ENCODE results near the gene NKAIN4.
A peak's percentile ranks its signal among the peaks of the same experiment; 100 is the strongest.

The NKAIN4 gene

GRCh38 chr20:63216849-63217471 lies 37.3 kb downstream of the NKAIN4 start:
- no peak for DNase-seq

GRCh38 chr20:63216041-63216848 lies 38.0 kb downstream of the NKAIN4 start, which contains the start of gene YTHDF1:
Gene YTHDF1, minus strand, starts transcription at chr20:63216131. Its CDS starts 239 bp downstream, at chr20:63215892.
- DNase-seq: peak; percentile 98

GRCh38 chr20:63215101-63216040 lies 38.9 kb downstream of the NKAIN4 start:
- no peak for DNase-seq

GRCh38 chr20:63214514-63214913 lies 39.7 kb downstream of the NKAIN4 start:
- no peak for DNase-seq

GRCh38 chr20:63212792-63213191 lies 41.5 kb downstream of the NKAIN4 start:
- no peak for DNase-seq

- no peak for DNase-seq
Observed at GRCh38 chr20:63212393-63212730, 41.9 kb downstream of the NKAIN4 start.

GRCh38 chr20:63210011-63210605 lies 44.2 kb downstream of the NKAIN4 start:
- no peak for DNase-seq

- DNase-seq: no peak
Observed at GRCh38 chr20:63208346-63208909, 45.8 kb downstream of the NKAIN4 start.

GRCh38 chr20:63206878-63207277 lies 47.4 kb downstream of the NKAIN4 start:
- no peak for DNase-seq

- no peak for DNase-seq
Observed at GRCh38 chr20:63205896-63206295, 48.4 kb downstream of the NKAIN4 start.

- no peak for DNase-seq
Observed at GRCh38 chr20:63204362-63204761, 49.9 kb downstream of the NKAIN4 start.

GRCh38 chr20:63202811-63203526 lies 51.3 kb downstream of the NKAIN4 start:
- no peak for DNase-seq

- no peak for DNase-seq
Observed at GRCh38 chr20:63202021-63202420, 52.2 kb downstream of the NKAIN4 start.

GRCh38 chr20:63198606-63199005 lies 55.7 kb downstream of the NKAIN4 start:
- no peak for DNase-seq

- no peak for DNase-seq
Observed at GRCh38 chr20:63196768-63197470, 57.3 kb downstream of the NKAIN4 start.

- DNase-seq: no peak
Observed at GRCh38 chr20:63194797-63195173, 59.5 kb downstream of the NKAIN4 start.

GRCh38 chr20:63194007-63194796 lies 60.1 kb downstream of the NKAIN4 start:
- DNase-seq: no peak

GRCh38 chr20:63192721-63193120 lies 61.5 kb downstream of the NKAIN4 start:
- DNase-seq: no peak

GRCh38 chr20:63191400-63191799 lies 62.9 kb downstream of the NKAIN4 start:
- no peak for DNase-seq

- no peak for DNase-seq
Observed at GRCh38 chr20:63190828-63191227, 63.4 kb downstream of the NKAIN4 start.
